PFSK-1 (cell line): ENCODE measurements around the gene FLNC.

ENCODE experiments used
- TAF1 ChIP-seq: IDR thresholded peaks from 2 replicates; pipeline ENCODE4 v1.6.1; 2012; ENCODE audit warnings: low read length, control low read depth, borderline replicate concordance; ENCODE audit not compliant: insufficient read depth
- TF ChIP-seq, protein P1 (sequence below), 2 experiments: IDR thresholded peaks; 2 replicates each; pipeline versions ENCODE4 v1.6.1 to v1.8.0; 2011 to 2012; ENCODE audit warnings: low read depth in 2 of 2, low read length in 2 of 2, control low read depth in 1 of 2, inconsistent platforms in 1 of 2, mild to moderate bottlenecking in 1 of 2, moderate library complexity in 1 of 2; ENCODE audit not compliant: insufficient read depth in 1 of 2

DNA sequence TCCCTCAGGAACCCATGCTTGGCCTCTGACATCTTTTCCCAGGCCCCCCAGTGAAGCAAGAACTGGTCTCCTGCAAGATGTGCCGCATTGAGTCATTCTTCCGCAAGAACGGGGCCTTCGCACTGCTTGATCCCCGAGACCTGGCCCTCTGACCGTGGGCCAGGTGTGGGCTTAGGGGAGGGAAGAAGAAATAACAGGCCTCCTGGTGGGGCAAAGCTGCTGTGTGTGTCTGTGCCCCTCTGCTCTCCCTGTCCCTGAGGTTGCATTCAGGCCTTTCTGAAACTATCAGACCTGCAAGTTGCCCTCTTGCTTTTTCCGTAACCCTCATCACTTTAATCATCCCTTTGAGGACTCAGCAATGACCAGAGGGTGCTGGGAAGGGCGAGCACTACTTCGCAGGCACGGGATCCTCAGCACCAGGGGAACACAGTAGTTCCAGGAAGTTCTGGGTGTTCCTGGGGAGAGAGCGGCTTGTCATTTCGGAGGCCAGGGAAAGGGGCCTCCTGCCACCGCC lies 38.5 kb downstream of the FLNC start:
- no peak for TF ChIP-seq TAF1
- TF ChIP-seq, protein P1, sequence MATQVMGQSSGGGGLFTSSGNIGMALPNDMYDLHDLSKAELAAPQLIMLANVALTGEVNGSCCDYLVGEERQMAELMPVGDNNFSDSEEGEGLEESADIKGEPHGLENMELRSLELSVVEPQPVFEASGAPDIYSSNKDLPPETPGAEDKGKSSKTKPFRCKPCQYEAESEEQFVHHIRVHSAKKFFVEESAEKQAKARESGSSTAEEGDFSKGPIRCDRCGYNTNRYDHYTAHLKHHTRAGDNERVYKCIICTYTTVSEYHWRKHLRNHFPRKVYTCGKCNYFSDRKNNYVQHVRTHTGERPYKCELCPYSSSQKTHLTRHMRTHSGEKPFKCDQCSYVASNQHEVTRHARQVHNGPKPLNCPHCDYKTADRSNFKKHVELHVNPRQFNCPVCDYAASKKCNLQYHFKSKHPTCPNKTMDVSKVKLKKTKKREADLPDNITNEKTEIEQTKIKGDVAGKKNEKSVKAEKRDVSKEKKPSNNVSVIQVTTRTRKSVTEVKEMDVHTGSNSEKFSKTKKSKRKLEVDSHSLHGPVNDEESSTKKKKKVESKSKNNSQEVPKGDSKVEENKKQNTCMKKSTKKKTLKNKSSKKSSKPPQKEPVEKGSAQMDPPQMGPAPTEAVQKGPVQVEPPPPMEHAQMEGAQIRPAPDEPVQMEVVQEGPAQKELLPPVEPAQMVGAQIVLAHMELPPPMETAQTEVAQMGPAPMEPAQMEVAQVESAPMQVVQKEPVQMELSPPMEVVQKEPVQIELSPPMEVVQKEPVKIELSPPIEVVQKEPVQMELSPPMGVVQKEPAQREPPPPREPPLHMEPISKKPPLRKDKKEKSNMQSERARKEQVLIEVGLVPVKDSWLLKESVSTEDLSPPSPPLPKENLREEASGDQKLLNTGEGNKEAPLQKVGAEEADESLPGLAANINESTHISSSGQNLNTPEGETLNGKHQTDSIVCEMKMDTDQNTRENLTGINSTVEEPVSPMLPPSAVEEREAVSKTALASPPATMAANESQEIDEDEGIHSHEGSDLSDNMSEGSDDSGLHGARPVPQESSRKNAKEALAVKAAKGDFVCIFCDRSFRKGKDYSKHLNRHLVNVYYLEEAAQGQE (IDR thresholded peaks at IDR 0.05; ENCODE audit: insufficient read depth in 1 of 2, low read depth in 2 of 2, low read length in 2 of 2): no peak
